Neural progenitor cell (in vitro differentiated cells): ENCODE data around the gene IFI27.

ENCODE experiments used
- CTCF ChIP-seq: fragments of 200-600 bp; sonication (generic); IDR thresholded peaks from 2 replicates; pipeline ENCODE4 v1.5.1; 2017; ENCODE audit warnings: antibody characterized with exemption, mild to moderate bottlenecking
- EZH2 ChIP-seq: fragments of 200-600 bp; sonication (generic); IDR thresholded peaks from 2 replicates; pipeline ENCODE4 v1.6.1; 2017; ENCODE audit warnings: antibody characterized with exemption, mild to moderate bottlenecking, moderate library complexity

- TF ChIP-seq CTCF (no peak), EZH2 (no peak)
These were observed 33.2 kb downstream of the IFI27 start for GRCh38 chr14:94143711-94144110.
